ENCODE results near the gene EFEMP1.

DNA sequence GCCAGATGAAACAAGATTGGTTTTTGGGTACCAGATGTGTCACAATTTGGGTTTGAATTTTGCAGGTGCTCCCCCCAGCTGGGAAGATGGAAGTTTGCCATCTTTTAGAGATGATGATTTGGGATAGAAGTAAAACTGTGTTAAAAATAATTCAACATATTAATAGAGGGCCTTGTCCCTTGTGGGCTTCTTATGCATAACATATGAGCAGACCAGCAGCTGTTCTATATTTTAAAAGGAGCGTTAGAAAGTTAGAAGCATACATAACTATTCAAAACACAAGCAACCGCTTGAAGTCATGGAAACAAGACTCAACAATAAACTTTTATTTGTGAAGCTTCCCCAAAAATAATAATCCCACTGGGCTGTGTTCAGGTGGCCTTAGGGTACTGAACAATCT, 62.8 kb downstream of the EFEMP1 start:
- TF ChIP-seq ZBTB33 (IDR thresholded peaks at IDR 0.05; ENCODE audit: borderline replicate concordance, low read depth) (no peak), TAF1 (IDR thresholded peaks at IDR 0.05; ENCODE audit: borderline replicate concordance, low read depth, low read length) (no peak), EP300 (IDR thresholded peaks at IDR 0.05; ENCODE audit: borderline replicate concordance in 1 of 2, low read depth in 1 of 2, low read length in 1 of 2) (no peak), CHD2 (IDR thresholded peaks at IDR 0.05; ENCODE audit: low read length, partially characterized antibody) (no peak)
- TF ChIP-seq, protein P1, sequence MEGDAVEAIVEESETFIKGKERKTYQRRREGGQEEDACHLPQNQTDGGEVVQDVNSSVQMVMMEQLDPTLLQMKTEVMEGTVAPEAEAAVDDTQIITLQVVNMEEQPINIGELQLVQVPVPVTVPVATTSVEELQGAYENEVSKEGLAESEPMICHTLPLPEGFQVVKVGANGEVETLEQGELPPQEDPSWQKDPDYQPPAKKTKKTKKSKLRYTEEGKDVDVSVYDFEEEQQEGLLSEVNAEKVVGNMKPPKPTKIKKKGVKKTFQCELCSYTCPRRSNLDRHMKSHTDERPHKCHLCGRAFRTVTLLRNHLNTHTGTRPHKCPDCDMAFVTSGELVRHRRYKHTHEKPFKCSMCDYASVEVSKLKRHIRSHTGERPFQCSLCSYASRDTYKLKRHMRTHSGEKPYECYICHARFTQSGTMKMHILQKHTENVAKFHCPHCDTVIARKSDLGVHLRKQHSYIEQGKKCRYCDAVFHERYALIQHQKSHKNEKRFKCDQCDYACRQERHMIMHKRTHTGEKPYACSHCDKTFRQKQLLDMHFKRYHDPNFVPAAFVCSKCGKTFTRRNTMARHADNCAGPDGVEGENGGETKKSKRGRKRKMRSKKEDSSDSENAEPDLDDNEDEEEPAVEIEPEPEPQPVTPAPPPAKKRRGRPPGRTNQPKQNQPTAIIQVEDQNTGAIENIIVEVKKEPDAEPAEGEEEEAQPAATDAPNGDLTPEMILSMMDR (IDR thresholded peaks at IDR 0.05) = no peak

Measured in SK-N-SH (cell line).